IMR-90 (cell line): Measurements from ENCODE around the gene DMRTC2. TPM values are rescaled to one million over a fixed set of nuclear protein-coding genes. Genes with fewer than 3 reads are reported as not detected.

Source experiments
- ATAC-seq: fragments of 200-7000 bp; cut with Tn5 transposase; 2 replicates; pipeline ENCODE4 v1.9.1; 2020; ENCODE audit warnings: low read depth, mild to moderate bottlenecking, moderate library complexity
- BruUV-seq: library from RNA; stranded (reverse); fragments of 400-500 nt; replicated peaks from 2 replicates; lab custom pipeline; 2021; lab: Mats Ljungman, UMichigan
- CTCF ChIA-PET: fragments of 300-600 bp; formaldehyde crosslinking; extraction: SDS; loops from one replicate; lab custom pipeline; 2021; ENCODE audit warnings: antibody characterized with exemption; lab: Yijun Ruan, JAX
- POLR2A ChIA-PET: fragments of 300-600 bp; sonication (Branson Sonifier 250); formaldehyde crosslinking; loops from one replicate; lab custom pipeline; 2022; ENCODE audit warnings: antibody characterized with exemption; ENCODE audit not compliant: unreplicated experiment; lab: Charles Lee
- DNase-seq: peaks from one replicate; pipeline ENCODE4 v3.0.0; 2013
- H2AFZ ChIP-seq: replicated peaks from 2 replicates; pipeline ENCODE3; 2013; ENCODE audit warnings: low read length, mild to moderate bottlenecking; ENCODE audit not compliant: poor library complexity
- H2AK5ac ChIP-seq: 2 replicates; pipeline ENCODE4 v1.6.1; 2013; ENCODE audit warnings: low read depth, low read length, inconsistent platforms
- H2AK9ac ChIP-seq: replicated peaks from 2 replicates; pipeline ENCODE3; 2013; ENCODE audit warnings: mild to moderate bottlenecking, low read depth, low read length, moderate library complexity; ENCODE audit not compliant: poor library complexity
- H2BK120ac ChIP-seq: 2 replicates; pipeline ENCODE4 v1.6.1; 2013; ENCODE audit warnings: low read depth, low read length, inconsistent platforms
- H2BK15ac ChIP-seq: 3 replicates; pipeline ENCODE4 v1.6.1; 2013; ENCODE audit warnings: low read depth, low read length, inconsistent platforms
- H2BK20ac ChIP-seq: 2 replicates; pipeline ENCODE4 v1.6.1; 2013; ENCODE audit warnings: low read depth, mild to moderate bottlenecking, inconsistent platforms, low read length, moderate library complexity
- H2BK5ac ChIP-seq: 2 replicates; pipeline ENCODE4 v1.6.1; 2013; ENCODE audit warnings: mild to moderate bottlenecking, low read depth, low read length, inconsistent platforms; ENCODE audit not compliant: poor library complexity, severe bottlenecking
- H3K14ac ChIP-seq: replicated peaks from 2 replicates; pipeline ENCODE4 v1.6.1; 2013; ENCODE audit warnings: low read depth, low read length, inconsistent platforms
- H3K18ac ChIP-seq: 2 replicates; pipeline ENCODE4 v1.6.1; 2013; ENCODE audit warnings: low read depth, low read length, control low read depth
- H3K23ac ChIP-seq: 2 replicates; pipeline ENCODE4 v1.6.1; 2013; ENCODE audit warnings: low read depth, low read length, inconsistent platforms
- H3K27ac ChIP-seq: 2 replicates; pipeline ENCODE4 v1.5.1; 2013; ENCODE audit warnings: mild to moderate bottlenecking, control low read depth, low read length; ENCODE audit not compliant: insufficient read depth
- H3K27me3 ChIP-seq: 2 replicates; pipeline ENCODE4 v1.6.1; 2013; ENCODE audit warnings: low read length; ENCODE audit not compliant: control insufficient read depth, insufficient read depth
- H3K36me3 ChIP-seq: 2 replicates; pipeline ENCODE4 v1.6.1; 2013; ENCODE audit warnings: low read length, mixed read lengths; ENCODE audit not compliant: control insufficient read depth, insufficient read depth
- H3K4ac ChIP-seq: 2 replicates; pipeline ENCODE4 v1.6.1; 2013; ENCODE audit warnings: low read depth, low read length, inconsistent platforms
- H3K4me1 ChIP-seq: 2 replicates; pipeline ENCODE4 v1.6.1; 2013; ENCODE audit warnings: low read length, mixed read lengths; ENCODE audit not compliant: control insufficient read depth, insufficient read depth
- H3K4me2 ChIP-seq: 2 replicates; pipeline ENCODE4 v1.6.1; 2013; ENCODE audit warnings: low read depth, mild to moderate bottlenecking, control low read depth, low read length, moderate library complexity
- H3K4me3 ChIP-seq: 2 replicates; pipeline ENCODE4 v1.5.1; 2013; ENCODE audit warnings: low read depth, mild to moderate bottlenecking, control low read depth, low read length, moderate library complexity; ENCODE audit not compliant: insufficient read depth
- H3K56ac ChIP-seq: 2 replicates; pipeline ENCODE4 v1.6.1; 2013; ENCODE audit warnings: low read length, inconsistent platforms; ENCODE audit not compliant: insufficient read depth; ENCODE audit errors: extremely low read depth
- H3K79me1 ChIP-seq, 2 experiments: 2 replicates each; pipeline ENCODE4 v1.6.1; 2013; ENCODE audit warnings: low read length in 2 of 2, inconsistent platforms in 1 of 2, low read depth in 1 of 2
- H3K9ac ChIP-seq: 2 replicates; pipeline ENCODE4 v1.6.1; 2013; ENCODE audit warnings: low read depth, low read length, control low read depth
- H3K9me1 ChIP-seq: 2 replicates; pipeline ENCODE4 v1.6.1; 2013; ENCODE audit warnings: low read length, inconsistent platforms; ENCODE audit not compliant: insufficient read depth
- H3K9me3 ChIP-seq: 2 replicates; pipeline ENCODE4 v1.6.1; 2013; ENCODE audit warnings: low read length; ENCODE audit not compliant: control insufficient read depth, insufficient read depth
- H4K20me1 ChIP-seq: 2 replicates; pipeline ENCODE4 v1.6.1; 2013; ENCODE audit warnings: low read length, inconsistent platforms; ENCODE audit not compliant: insufficient read depth
- H4K5ac ChIP-seq: 2 replicates; pipeline ENCODE4 v1.6.1; 2013; ENCODE audit warnings: mild to moderate bottlenecking, low read depth, low read length, control low read depth
- H4K8ac ChIP-seq, 2 experiments: 2 replicates each; pipeline ENCODE4 v1.6.1; 2013; ENCODE audit warnings: low read depth in 2 of 2, low read length in 2 of 2, control low read depth in 1 of 2, inconsistent platforms in 1 of 2
- H4K91ac ChIP-seq: 2 replicates; pipeline ENCODE4 v1.6.1; 2013; ENCODE audit warnings: low read depth, low read length, inconsistent platforms; ENCODE audit not compliant: insufficient read depth
- BHLHE40 ChIP-seq: fragments of 150-350 bp; IDR thresholded peaks from 2 replicates; pipeline ENCODE4 v1.6.1; 2016; ENCODE audit warnings: mild to moderate bottlenecking, low read depth, low read length
- CEBPB ChIP-seq: IDR thresholded peaks from 2 replicates; pipeline ENCODE4 v1.6.1; 2012; ENCODE audit warnings: low read depth, low read length, improper control_type of control experiment
- CHD1 ChIP-seq: IDR thresholded peaks from 2 replicates; pipeline ENCODE4 v1.6.1; 2012; ENCODE audit warnings: low read depth, low read length, improper control_type of control experiment
- FOS ChIP-seq: fragments of 150-350 bp; IDR thresholded peaks from 2 replicates; pipeline ENCODE4 v1.6.1; 2016; ENCODE audit warnings: low read depth, low read length
- MAFK ChIP-seq: IDR thresholded peaks from 2 replicates; pipeline ENCODE4 v1.6.1; 2012; ENCODE audit warnings: low read depth, low read length, improper control_type of control experiment
- MAZ ChIP-seq: IDR thresholded peaks from 2 replicates; pipeline ENCODE4 v1.6.1; 2012; ENCODE audit warnings: low read depth, mild to moderate bottlenecking, low read length, improper control_type of control experiment, moderate library complexity, borderline replicate concordance
- MXI1 ChIP-seq: IDR thresholded peaks from 2 replicates; pipeline ENCODE4 v1.6.1; 2012; ENCODE audit warnings: low read depth, mild to moderate bottlenecking, low read length, moderate library complexity, borderline replicate concordance
- NFE2L2 ChIP-seq: fragments of 150-350 bp; IDR thresholded peaks from 2 replicates; pipeline ENCODE4 v1.6.1; 2016; ENCODE audit warnings: low read depth, mild to moderate bottlenecking, low read length
- POLR2A ChIP-seq: IDR thresholded peaks from 2 replicates; pipeline ENCODE4 v1.6.1; 2012; ENCODE audit warnings: mild to moderate bottlenecking, low read depth, low read length
- RAD21 ChIP-seq: IDR thresholded peaks from 2 replicates; pipeline ENCODE4 v1.6.1; 2012; ENCODE audit warnings: low read length, improper control_type of control experiment
- RCOR1 ChIP-seq: IDR thresholded peaks from 2 replicates; pipeline ENCODE4 v1.6.1; 2012; ENCODE audit warnings: mild to moderate bottlenecking, low read length, improper control_type of control experiment; ENCODE audit not compliant: insufficient replicate concordance
- RFX5 ChIP-seq: IDR thresholded peaks from 2 replicates; pipeline ENCODE4 v1.8.0; 2012; ENCODE audit warnings: low read depth, mild to moderate bottlenecking, low read length, moderate library complexity
- SMC3 ChIP-seq: fragments of 150-350 bp; IDR thresholded peaks from 2 replicates; pipeline ENCODE4 v1.6.1; 2016; ENCODE audit warnings: low read depth, mild to moderate bottlenecking, antibody characterized with exemption, low read length, moderate library complexity
- WGBS, 2 experiments: methylation state at CpG; one replicate each; pipeline versions ENCODE4 v1.1.5 to v1.1.7; 2013; ENCODE audit warnings: missing lambda C conversion rate in 2 of 2; ENCODE audit not compliant: insufficient read length in 1 of 2; ENCODE audit errors: extremely low coverage in 2 of 2; 5-methylcytosine and 5-hydroxymethylcytosine counted together
- dilution Hi-C: fragments of 300-500 bp; cut with HindIII; formaldehyde crosslinking; loops from one replicate; pipeline ENCODE4 v1.14.3; 2018; ENCODE audit warnings: low sequenced_read_pairs; ENCODE audit not compliant: unreplicated experiment
- in situ Hi-C: fragments of 300-500 bp; cut with MboI; formaldehyde crosslinking; loops from 3 replicates; pipeline ENCODE4 v1.14.3; 2019; ENCODE audit warnings: low sequenced_read_pairs, inconsistent platforms, mixed read lengths
- intact Hi-C: fragments of 100-400 bp; cut with micrococcal nuclease; formaldehyde crosslinking; loops from 2 replicates; pipeline ENCODE4 v1.10.0; 2022
- polyA plus RNA-seq, 3 experiments: library from polyadenylated mRNA; depleted of rRNA; stranded (reverse); fragments of >200 nt; gene quantifications; 2 replicates each; pipeline ENCODE4 v1.2.3, GENCODE V29; 2012; ENCODE audit warnings: low replicate concordance in 1 of 3
- total RNA-seq: library from RNA; depleted of rRNA; stranded (reverse); fragments of >200 nt; gene quantifications from 2 replicates; pipeline ENCODE4 v1.2.3, GENCODE V29; 2012
- TF ChIP-seq, protein P1 (sequence below): fragments of 150-350 bp; IDR thresholded peaks from 2 replicates; pipeline ENCODE4 v1.6.1; 2017; ENCODE audit warnings: mild to moderate bottlenecking, antibody characterized with exemption, low read length, low read depth
- TF ChIP-seq, protein P2 (sequence below): fragments of 150-350 bp; IDR thresholded peaks from 2 replicates; pipeline ENCODE4 v1.6.1; 2016; ENCODE audit warnings: low read depth, mild to moderate bottlenecking, low read length, moderate library complexity, borderline replicate concordance
- TF ChIP-seq, protein P3 (sequence below): conservative IDR thresholded peaks from 2 replicates; pipeline ENCODE4 v1.5.1; 2012; ENCODE audit warnings: mild to moderate bottlenecking, low read depth, low read length, improper control_type of control experiment

Gene DMRTC2
- total and polyA plus RNA-seq, 2 of the 4 experiments (the other 2 are of a cell fraction) = not detected

DNA sequence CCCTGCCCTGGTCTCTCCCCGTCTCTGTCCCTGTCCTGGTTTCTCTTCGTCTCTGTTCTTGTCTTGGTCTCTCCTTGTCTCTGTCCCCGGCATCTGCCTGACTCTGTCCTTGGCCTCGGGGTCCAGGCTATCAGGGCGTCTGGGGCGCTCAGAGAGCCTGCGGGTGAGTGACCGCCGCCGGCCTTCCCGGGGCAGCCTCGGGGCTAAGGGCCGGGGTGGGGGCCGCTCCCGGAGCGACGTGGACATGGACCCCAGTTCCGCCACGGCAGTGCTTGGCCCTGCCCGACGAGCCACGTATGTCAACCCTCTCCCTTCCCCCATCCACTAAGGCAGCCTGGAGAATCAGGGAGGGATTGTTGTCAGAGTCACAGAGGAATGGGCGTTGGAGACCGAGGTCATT, 53.0 kb downstream of the DMRTC2 start:
- Histone ChIP-seq H3K79me1 (peaks cover 0 to 3% of the 10 kb centered on the region in 2 experiments; a peak in 3 of 4 replicates), H3K56ac (no peak overlapping the region), H3K27ac (no peak overlapping the region), H2AK9ac (no peak overlapping the region), H2BK20ac (no peak overlapping the region), H3K9me1 (no peaks in the 10 kb centered on the region), H3K9me3 (no peaks in the 10 kb centered on the region), H2BK120ac (no peak overlapping the region), H3K4me2 (no peak overlapping the region), H2BK5ac (no peak overlapping the region), H4K8ac (no peak overlapping the region), H4K5ac (no peak overlapping the region), H3K36me3 (peaks cover 57% of the 10 kb centered on the region), H4K20me1 (no peaks in the 10 kb centered on the region; the same call in 1 of the 2 replicates), H3K18ac (no peak overlapping the region), H3K4me1 (no peaks in the 10 kb centered on the region), H3K4me3 (no peak overlapping the region), H3K27me3 (no peaks in the 10 kb centered on the region), H2BK15ac (no peak overlapping the region), H4K91ac (no peak overlapping the region), H2AFZ (no peak overlapping the region), H3K4ac (no peak overlapping the region), H3K23ac (no peak overlapping the region), H2AK5ac (no peak overlapping the region), H3K9ac (no peak overlapping the region), H3K14ac (no peak overlapping the region)
- 93% methylated on average over 9 of the region's 24 CpGs; no CpG with 5 or more reads in 1 of the 2 experiments for WGBS, 2 experiments
- CTCF ChIA-PET = no interaction called here
- POLR2A ChIA-PET = no interaction called here
- dilution Hi-C loops (no loop called here), intact Hi-C loops (no loop called here), in situ Hi-C loops (no loop called here)
- no peak for ATAC-seq
- DNase-seq = no peak
- TF ChIP-seq NFE2L2 = no peak
- TF ChIP-seq, protein P1, sequence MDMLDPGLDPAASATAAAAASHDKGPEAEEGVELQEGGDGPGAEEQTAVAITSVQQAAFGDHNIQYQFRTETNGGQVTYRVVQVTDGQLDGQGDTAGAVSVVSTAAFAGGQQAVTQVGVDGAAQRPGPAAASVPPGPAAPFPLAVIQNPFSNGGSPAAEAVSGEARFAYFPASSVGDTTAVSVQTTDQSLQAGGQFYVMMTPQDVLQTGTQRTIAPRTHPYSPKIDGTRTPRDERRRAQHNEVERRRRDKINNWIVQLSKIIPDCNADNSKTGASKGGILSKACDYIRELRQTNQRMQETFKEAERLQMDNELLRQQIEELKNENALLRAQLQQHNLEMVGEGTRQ = no peak
- TF ChIP-seq, protein P2, sequence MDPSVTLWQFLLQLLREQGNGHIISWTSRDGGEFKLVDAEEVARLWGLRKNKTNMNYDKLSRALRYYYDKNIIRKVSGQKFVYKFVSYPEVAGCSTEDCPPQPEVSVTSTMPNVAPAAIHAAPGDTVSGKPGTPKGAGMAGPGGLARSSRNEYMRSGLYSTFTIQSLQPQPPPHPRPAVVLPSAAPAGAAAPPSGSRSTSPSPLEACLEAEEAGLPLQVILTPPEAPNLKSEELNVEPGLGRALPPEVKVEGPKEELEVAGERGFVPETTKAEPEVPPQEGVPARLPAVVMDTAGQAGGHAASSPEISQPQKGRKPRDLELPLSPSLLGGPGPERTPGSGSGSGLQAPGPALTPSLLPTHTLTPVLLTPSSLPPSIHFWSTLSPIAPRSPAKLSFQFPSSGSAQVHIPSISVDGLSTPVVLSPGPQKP = no peak
- TF ChIP-seq, protein P3, sequence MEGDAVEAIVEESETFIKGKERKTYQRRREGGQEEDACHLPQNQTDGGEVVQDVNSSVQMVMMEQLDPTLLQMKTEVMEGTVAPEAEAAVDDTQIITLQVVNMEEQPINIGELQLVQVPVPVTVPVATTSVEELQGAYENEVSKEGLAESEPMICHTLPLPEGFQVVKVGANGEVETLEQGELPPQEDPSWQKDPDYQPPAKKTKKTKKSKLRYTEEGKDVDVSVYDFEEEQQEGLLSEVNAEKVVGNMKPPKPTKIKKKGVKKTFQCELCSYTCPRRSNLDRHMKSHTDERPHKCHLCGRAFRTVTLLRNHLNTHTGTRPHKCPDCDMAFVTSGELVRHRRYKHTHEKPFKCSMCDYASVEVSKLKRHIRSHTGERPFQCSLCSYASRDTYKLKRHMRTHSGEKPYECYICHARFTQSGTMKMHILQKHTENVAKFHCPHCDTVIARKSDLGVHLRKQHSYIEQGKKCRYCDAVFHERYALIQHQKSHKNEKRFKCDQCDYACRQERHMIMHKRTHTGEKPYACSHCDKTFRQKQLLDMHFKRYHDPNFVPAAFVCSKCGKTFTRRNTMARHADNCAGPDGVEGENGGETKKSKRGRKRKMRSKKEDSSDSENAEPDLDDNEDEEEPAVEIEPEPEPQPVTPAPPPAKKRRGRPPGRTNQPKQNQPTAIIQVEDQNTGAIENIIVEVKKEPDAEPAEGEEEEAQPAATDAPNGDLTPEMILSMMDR = no peak
- TF ChIP-seq RAD21 = no peak
- TF ChIP-seq MXI1 = no peak
- TF ChIP-seq RFX5 = no peak
- TF ChIP-seq RCOR1 = no peak
- no peak for TF ChIP-seq CHD1
- TF ChIP-seq BHLHE40 = no peak
- no peak for TF ChIP-seq FOS
- no peak for TF ChIP-seq POLR2A
- no peak for TF ChIP-seq MAZ
- TF ChIP-seq MAFK = no peak
- no peak for TF ChIP-seq SMC3
- no peak for TF ChIP-seq CEBPB
- no TSS peak for BruUV-seq
